OCI-M2 (cell line): ENCODE measurements around the gene NUMA1.

Experiments
- DNase-seq: peaks from one replicate; lab custom pipeline; 2025; ENCODE audit not compliant: unreplicated experiment; lab: John Stamatoyannopoulos, UW

NUMA1 gene

GRCh38 chr11:72002841-72003775 is 77.2 kb downstream of the NUMA1 start:
- DNase-seq: no peak

GRCh38 chr11:72001834-72002591 is 78.3 kb downstream of the NUMA1 start:
- no peak for DNase-seq

- no peak for DNase-seq
Observed at GRCh38 chr11:72001285-72001684, 79.1 kb downstream of the NUMA1 start.

GRCh38 chr11:72000202-72000867 is 80.0 kb downstream of the NUMA1 start:
- DNase-seq: no peak

GRCh38 chr11:71999798-72000197 is 80.5 kb downstream of the NUMA1 start:
- DNase-seq: no peak

- DNase-seq: no peak
Observed at GRCh38 chr11:71999362-71999761, 81.0 kb downstream of the NUMA1 start.

- no peak for DNase-seq
Observed at GRCh38 chr11:71998649-71999310, 81.6 kb downstream of the NUMA1 start, which contains the start of gene IL18BP. Gene IL18BP, plus strand, starts transcription at chr11:71998909. Its CDS starts 1,076 bp downstream, at chr11:71999985.

- no peak for DNase-seq
Observed at GRCh38 chr11:71998061-71998460, 82.3 kb downstream of the NUMA1 start.

- DNase-seq: no peak
Observed at GRCh38 chr11:71997594-71997993, 82.7 kb downstream of the NUMA1 start.

GRCh38 chr11:71996946-71997345 is 83.4 kb downstream of the NUMA1 start:
- no peak for DNase-seq

GRCh38 chr11:71996517-71996916 is 83.8 kb downstream of the NUMA1 start:
- no peak for DNase-seq

- peak; percentile 67 for DNase-seq
Observed at GRCh38 chr11:71995726-71996291, 84.5 kb downstream of the NUMA1 start.

GRCh38 chr11:71994786-71995185 is 85.6 kb downstream of the NUMA1 start:
- no peak for DNase-seq

GRCh38 chr11:71992136-71992730 is 88.1 kb downstream of the NUMA1 start:
- DNase-seq: no peak

- no peak for DNase-seq
Observed at GRCh38 chr11:71991494-71991893, 88.8 kb downstream of the NUMA1 start.

- DNase-seq: no peak
Observed at GRCh38 chr11:71990701-71991100, 89.6 kb downstream of the NUMA1 start.

GRCh38 chr11:71988050-71988449 is 92.3 kb downstream of the NUMA1 start:
- DNase-seq: no peak

- DNase-seq: no peak
Observed at GRCh38 chr11:71987521-71987920, 92.8 kb downstream of the NUMA1 start.

GRCh38 chr11:71986131-71986530 is 94.2 kb downstream of the NUMA1 start:
- no peak for DNase-seq

- DNase-seq: no peak
Observed at GRCh38 chr11:71979602-71980001, 100.7 kb downstream of the NUMA1 start.
